WTC11 (cell line): Measurements from ENCODE around the gene RANBP17.

ENCODE experiments used
- KAT7 ChIP-seq: sonication (generic); formaldehyde crosslinking; IDR thresholded peaks from 2 replicates; pipeline ENCODE4 v1.8.1; 2023; ENCODE audit warnings: missing genetic modification reagents, mild to moderate bottlenecking, borderline replicate concordance
- SMAD4 ChIP-seq: sonication (generic); formaldehyde crosslinking; IDR thresholded peaks from 2 replicates; pipeline ENCODE4 v1.8.0; 2022; ENCODE audit warnings: mild to moderate bottlenecking, missing genetic modification reagents
- TF ChIP-seq, protein P1 (sequence below): fragments of 200-600 bp; IDR thresholded peaks from 2 replicates; pipeline ENCODE4 v1.8.0; 2022; ENCODE audit warnings: antibody characterized with exemption
- TF ChIP-seq, protein P2 (sequence below): sonication (generic); formaldehyde crosslinking; IDR thresholded peaks from 2 replicates; pipeline ENCODE4 v1.8.1; 2023; ENCODE audit warnings: mild to moderate bottlenecking, moderate library complexity, missing genetic modification reagents
- TF ChIP-seq, protein P3 (sequence below): sonication (generic); formaldehyde crosslinking; IDR thresholded peaks from 2 replicates; pipeline ENCODE4 v1.8.0; 2022; ENCODE audit warnings: mild to moderate bottlenecking, missing genetic modification reagents
- TF ChIP-seq, protein P4 (sequence below): sonication (generic); formaldehyde crosslinking; conservative IDR thresholded peaks from 2 replicates; pipeline ENCODE4 v1.8.1; 2022; ENCODE audit warnings: mild to moderate bottlenecking, missing genetic modification reagents

DNA sequence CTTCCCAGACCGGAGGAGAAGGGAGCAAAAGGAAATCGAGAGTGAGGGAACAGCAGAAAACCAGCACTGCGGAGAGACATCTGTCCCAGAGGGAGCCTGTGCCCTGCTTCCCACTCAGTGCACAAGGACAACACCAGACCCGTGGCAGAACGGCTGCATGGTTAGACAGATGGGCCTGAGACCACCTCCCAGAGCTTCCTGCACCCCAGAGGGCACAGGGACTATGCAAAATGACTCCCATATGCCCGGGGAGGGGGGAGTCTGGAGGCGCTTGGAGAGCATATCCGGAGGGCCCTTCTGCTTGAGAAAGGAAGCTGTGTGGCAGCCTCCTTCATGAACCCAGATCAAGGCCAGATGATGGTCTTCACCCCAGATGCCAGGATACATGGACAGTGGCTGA lies 473.8 kb downstream of the RANBP17 start:
- TF ChIP-seq SMAD4 (CRISPR knock-in tag) (no peak), KAT7 (CRISPR knock-in tag) (no peak)
- TF ChIP-seq, protein P1, sequence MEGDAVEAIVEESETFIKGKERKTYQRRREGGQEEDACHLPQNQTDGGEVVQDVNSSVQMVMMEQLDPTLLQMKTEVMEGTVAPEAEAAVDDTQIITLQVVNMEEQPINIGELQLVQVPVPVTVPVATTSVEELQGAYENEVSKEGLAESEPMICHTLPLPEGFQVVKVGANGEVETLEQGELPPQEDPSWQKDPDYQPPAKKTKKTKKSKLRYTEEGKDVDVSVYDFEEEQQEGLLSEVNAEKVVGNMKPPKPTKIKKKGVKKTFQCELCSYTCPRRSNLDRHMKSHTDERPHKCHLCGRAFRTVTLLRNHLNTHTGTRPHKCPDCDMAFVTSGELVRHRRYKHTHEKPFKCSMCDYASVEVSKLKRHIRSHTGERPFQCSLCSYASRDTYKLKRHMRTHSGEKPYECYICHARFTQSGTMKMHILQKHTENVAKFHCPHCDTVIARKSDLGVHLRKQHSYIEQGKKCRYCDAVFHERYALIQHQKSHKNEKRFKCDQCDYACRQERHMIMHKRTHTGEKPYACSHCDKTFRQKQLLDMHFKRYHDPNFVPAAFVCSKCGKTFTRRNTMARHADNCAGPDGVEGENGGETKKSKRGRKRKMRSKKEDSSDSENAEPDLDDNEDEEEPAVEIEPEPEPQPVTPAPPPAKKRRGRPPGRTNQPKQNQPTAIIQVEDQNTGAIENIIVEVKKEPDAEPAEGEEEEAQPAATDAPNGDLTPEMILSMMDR = no peak
- TF ChIP-seq, protein P2, sequence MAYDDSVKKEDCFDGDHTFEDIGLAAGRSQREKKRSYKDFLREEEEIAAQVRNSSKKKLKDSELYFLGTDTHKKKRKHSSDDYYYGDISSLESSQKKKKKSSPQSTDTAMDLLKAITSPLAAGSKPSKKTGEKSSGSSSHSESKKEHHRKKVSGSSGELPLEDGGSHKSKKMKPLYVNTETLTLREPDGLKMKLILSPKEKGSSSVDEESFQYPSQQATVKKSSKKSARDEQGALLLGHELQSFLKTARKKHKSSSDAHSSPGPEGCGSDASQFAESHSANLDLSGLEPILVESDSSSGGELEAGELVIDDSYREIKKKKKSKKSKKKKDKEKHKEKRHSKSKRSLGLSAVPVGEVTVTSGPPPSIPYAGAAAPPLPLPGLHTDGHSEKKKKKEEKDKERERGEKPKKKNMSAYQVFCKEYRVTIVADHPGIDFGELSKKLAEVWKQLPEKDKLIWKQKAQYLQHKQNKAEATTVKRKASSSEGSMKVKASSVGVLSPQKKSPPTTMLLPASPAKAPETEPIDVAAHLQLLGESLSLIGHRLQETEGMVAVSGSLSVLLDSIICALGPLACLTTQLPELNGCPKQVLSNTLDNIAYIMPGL (CRISPR knock-in tag) = no peak
- TF ChIP-seq, protein P3, sequence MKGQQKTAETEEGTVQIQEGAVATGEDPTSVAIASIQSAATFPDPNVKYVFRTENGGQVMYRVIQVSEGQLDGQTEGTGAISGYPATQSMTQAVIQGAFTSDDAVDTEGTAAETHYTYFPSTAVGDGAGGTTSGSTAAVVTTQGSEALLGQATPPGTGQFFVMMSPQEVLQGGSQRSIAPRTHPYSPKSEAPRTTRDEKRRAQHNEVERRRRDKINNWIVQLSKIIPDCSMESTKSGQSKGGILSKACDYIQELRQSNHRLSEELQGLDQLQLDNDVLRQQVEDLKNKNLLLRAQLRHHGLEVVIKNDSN = no peak
- TF ChIP-seq, protein P4, sequence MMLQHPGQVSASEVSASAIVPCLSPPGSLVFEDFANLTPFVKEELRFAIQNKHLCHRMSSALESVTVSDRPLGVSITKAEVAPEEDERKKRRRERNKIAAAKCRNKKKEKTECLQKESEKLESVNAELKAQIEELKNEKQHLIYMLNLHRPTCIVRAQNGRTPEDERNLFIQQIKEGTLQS = no peak
